ENCODE results near the gene BIRC7. TPM values are rescaled to one million over a fixed set of nuclear protein-coding genes. Genes with fewer than 3 reads are reported as not detected.

BIRC7 gene
- total and polyA plus RNA-seq, 2 donors from 2014 or later, result 0.30 to 4.0 TPM

DNA sequence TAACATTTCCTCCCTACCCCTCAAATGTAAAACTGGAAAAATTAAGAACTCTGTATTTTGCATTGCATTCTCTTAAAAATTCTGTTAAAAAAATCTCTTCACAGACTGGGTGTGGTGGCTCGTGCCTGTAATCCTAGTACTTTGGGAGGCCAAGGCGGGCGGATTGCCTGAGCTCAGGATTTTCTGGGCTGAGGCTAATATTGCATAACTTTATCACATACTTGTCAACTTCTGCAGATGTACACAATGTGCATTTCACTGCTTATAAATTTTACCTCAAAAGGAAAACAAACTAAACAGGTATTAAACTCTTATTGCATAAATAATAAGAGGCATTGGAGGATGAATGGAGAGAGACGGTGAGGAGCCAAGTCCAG, 40.9 kb upstream of the BIRC7 start:
- peaks cover 0 to 12% (median 6%) of the 10 kb centered on the region in 3 donors for H3K36me3 ChIP-seq (ENCODE audit: control insufficient read depth in 2 of 3, insufficient read depth in 3 of 3, low read length in 3 of 3)
- H3K4me1 ChIP-seq (ENCODE audit: control insufficient read depth in 2 of 3, insufficient read depth in 2 of 3, low read depth in 1 of 3, low read length in 3 of 3), result peaks cover 0 to 19% (median 16%) of the 10 kb centered on the region in 3 donors
- H3K9ac ChIP-seq (ENCODE audit: low read length in 3 of 3), result no peak overlapping the region
- DNase-seq (no peak), FAIRE-seq (no peak)
- TF ChIP-seq, protein P1, sequence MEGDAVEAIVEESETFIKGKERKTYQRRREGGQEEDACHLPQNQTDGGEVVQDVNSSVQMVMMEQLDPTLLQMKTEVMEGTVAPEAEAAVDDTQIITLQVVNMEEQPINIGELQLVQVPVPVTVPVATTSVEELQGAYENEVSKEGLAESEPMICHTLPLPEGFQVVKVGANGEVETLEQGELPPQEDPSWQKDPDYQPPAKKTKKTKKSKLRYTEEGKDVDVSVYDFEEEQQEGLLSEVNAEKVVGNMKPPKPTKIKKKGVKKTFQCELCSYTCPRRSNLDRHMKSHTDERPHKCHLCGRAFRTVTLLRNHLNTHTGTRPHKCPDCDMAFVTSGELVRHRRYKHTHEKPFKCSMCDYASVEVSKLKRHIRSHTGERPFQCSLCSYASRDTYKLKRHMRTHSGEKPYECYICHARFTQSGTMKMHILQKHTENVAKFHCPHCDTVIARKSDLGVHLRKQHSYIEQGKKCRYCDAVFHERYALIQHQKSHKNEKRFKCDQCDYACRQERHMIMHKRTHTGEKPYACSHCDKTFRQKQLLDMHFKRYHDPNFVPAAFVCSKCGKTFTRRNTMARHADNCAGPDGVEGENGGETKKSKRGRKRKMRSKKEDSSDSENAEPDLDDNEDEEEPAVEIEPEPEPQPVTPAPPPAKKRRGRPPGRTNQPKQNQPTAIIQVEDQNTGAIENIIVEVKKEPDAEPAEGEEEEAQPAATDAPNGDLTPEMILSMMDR (IDR thresholded peaks at IDR 0.05; ENCODE audit: borderline replicate concordance, extremely low read depth, insufficient read depth), result no peak
- no peaks in the 10 kb centered on the region for H3K9me3 ChIP-seq (ENCODE audit: control insufficient read depth in 2 of 3, insufficient read depth in 1 of 3, low read length in 3 of 3)
- no peak overlapping the region for H3K27ac ChIP-seq (ENCODE audit: low read depth in 2 of 2, low read length in 2 of 2)
- intact Hi-C loops (cut with DNase I), result no loop called here
- no peak overlapping the region for H3K4me3 ChIP-seq (ENCODE audit: low read length in 3 of 3)
- H3K27me3 ChIP-seq (ENCODE audit: control insufficient read depth, insufficient read depth, low read length), result no peaks in the 10 kb centered on the region

DNA sequence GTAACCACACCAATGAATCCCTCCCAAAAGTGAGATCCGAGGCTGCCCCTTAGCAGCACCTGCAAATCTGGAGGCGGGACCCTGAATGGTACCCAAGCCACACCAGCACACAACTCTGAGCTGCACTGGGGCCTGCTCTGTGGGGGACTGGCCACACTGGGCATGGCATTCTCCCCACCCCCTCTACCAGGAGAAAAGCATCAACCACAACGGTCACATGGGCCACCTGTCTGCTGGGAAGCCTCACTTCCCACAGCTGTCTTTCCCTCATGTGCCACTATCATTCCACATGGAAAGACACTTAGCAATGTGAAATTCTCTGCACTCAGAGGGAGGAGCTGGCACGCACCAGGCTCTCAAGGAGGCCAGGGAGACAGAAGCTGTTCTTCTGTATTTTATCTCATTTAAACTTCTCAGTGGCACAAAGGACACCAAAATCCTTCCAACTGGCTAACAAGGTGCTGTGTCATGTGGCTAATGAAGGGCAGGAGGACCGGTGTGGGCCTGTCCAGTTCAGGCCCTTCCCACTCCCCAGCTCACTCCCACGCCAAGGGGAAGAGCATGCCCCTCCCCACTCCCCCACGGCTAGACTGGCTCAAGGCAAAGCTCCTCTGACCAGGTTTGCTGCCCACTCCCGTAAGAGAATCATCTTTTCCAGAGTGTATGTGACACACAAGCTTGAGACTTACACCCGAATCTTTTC, 38.8 kb upstream of the BIRC7 start:
- FAIRE-seq, result no peak

DNA sequence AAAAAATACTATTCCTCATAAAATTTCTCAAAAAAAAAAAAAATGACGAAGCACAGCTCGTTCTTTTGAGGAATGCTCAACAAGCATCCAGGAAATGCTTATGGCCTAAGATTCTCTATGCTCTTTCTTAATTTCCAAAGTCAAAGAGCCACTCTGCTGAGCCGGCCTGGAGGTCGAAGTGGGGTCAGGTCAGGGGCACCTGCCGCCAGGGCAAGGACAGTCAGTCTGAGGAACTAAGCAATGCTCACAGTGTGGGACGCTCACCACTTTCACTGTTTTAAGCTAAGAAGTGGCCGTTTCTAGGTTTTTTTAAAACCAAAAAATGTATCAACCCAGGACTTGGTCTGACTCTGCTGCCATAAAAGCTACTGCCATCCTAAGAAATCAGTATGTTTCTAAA, 37.1 kb upstream of the BIRC7 start:
- H3K4me3 ChIP-seq (ENCODE audit: low read length in 3 of 3), result no peak overlapping the region
- H3K27me3 ChIP-seq (ENCODE audit: control insufficient read depth, insufficient read depth, low read length), result no peaks in the 10 kb centered on the region
- no peak overlapping the region for H3K9ac ChIP-seq (ENCODE audit: low read length in 3 of 3)
- H3K27ac ChIP-seq (ENCODE audit: low read depth in 2 of 2, low read length in 2 of 2), result no peak overlapping the region
- H3K36me3 ChIP-seq (ENCODE audit: control insufficient read depth in 2 of 3, insufficient read depth in 3 of 3, low read length in 3 of 3), result peaks cover 0 to 31% (median 14%) of the 10 kb centered on the region in 3 donors
- DNase-seq (peak in 1 of 5 donors; percentile 22), FAIRE-seq (no peak)
- intact Hi-C loops (cut with DNase I), result no loop called here
- peaks cover 0 to 19% (median 16%) of the 10 kb centered on the region in 3 donors for H3K4me1 ChIP-seq (ENCODE audit: control insufficient read depth in 2 of 3, insufficient read depth in 2 of 3, low read depth in 1 of 3, low read length in 3 of 3)
- TF ChIP-seq, protein P1 (IDR thresholded peaks at IDR 0.05; ENCODE audit: borderline replicate concordance, extremely low read depth, insufficient read depth), result no peak
- no peaks in the 10 kb centered on the region for H3K9me3 ChIP-seq (ENCODE audit: control insufficient read depth in 2 of 3, insufficient read depth in 1 of 3, low read length in 3 of 3)

More for the DNA sequence above, 38.8 kb upstream of the BIRC7 start:
- TF ChIP-seq, protein P1 (IDR thresholded peaks at IDR 0.05; ENCODE audit: borderline replicate concordance, extremely low read depth, insufficient read depth), result no peak
- Histone ChIP-seq H3K4me1 (ENCODE audit: control insufficient read depth in 2 of 3, insufficient read depth in 2 of 3, low read depth in 1 of 3, low read length in 3 of 3) (peaks cover 0 to 19% (median 16%) of the 10 kb centered on the region in 3 donors), H3K36me3 (ENCODE audit: control insufficient read depth in 2 of 3, insufficient read depth in 3 of 3, low read length in 3 of 3) (peaks cover 0 to 16% (median 6%) of the 10 kb centered on the region in 3 donors), H3K9ac (ENCODE audit: low read length in 3 of 3) (no peak overlapping the region), H3K9me3 (ENCODE audit: control insufficient read depth in 2 of 3, insufficient read depth in 1 of 3, low read length in 3 of 3) (no peaks in the 10 kb centered on the region), H3K27ac (ENCODE audit: low read depth in 2 of 2, low read length in 2 of 2) (no peak overlapping the region), H3K27me3 (ENCODE audit: control insufficient read depth, insufficient read depth, low read length) (no peaks in the 10 kb centered on the region), H3K4me3 (ENCODE audit: low read length in 3 of 3) (no peak overlapping the region)
- peak in 3 of 5 donors; percentile 36 to 57 (median 40) for DNase-seq
- intact Hi-C loops (cut with DNase I), result no loop called here
